Transverse colon (tissue), 4 donors: ENCODE measurements around the gene NEXMIF.

Experiments used
- CTCF ChIP-seq, 5 experiments: fragments of 200-600 bp in 3 of 5; fragments of 450-650 bp in 2 of 5; sonication (generic) in 3 of 5; IDR thresholded peaks; 1 replicate in 2 of 5; 2 replicates in 3 of 5; pipeline ENCODE4 v1.5.1; 2016 to 2017; ENCODE audit warnings: antibody characterized with exemption in 5 of 5, inconsistent platforms in 3 of 5, mild to moderate bottlenecking in 2 of 5, moderate library complexity in 1 of 5
- EP300 ChIP-seq: sonication (generic); formaldehyde crosslinking; IDR thresholded peaks from one replicate; pipeline ENCODE4 v1.6.1; 2017; ENCODE audit warnings: antibody characterized with exemption, low read depth
- POLR2A ChIP-seq: fragments of 450-650 bp; IDR thresholded peaks from one replicate; pipeline ENCODE4 v1.6.1; 2016; ENCODE audit warnings: antibody characterized with exemption, mild to moderate bottlenecking, moderate library complexity
- POLR2AphosphoS5 ChIP-seq, 3 donors: sonication (generic); formaldehyde crosslinking; IDR thresholded peaks; one replicate each; pipeline ENCODE4 v1.6.1; 2016; ENCODE audit warnings: antibody characterized with exemption in 3 of 3

DNA sequence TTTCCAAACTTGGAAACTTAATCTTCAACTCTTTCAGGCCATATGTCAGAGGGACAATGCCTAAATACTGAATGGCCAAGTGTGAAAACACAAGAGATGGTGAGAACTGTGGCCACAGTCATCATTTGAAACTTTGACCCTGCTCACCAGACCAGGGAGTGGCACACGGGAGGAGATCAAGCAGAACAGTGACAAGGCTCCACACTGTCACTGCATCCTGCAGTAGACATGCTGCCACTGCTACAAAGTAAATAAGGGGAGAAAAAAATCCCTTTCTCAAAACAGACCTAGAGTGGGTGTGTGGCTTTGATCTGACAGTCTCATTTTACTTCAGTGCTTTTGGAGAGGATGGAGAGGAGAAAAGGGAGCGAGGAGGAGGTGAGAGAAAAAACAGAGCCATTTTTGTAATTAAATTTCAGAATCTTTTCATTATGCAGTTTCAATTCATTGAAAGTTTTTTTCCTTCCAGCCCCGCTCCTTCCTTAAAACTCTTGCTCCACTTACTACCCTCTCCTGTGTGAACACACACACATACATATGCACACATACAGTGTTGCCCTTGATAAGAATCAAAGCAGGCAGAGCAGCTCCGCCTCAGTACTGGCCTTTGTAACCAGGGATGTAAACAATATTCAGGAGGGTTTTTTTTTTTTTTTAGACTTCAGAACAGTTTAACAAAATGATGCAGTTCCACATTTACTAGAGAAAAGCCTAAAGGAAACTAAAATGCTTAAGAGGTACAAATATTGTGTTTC lies 34.4 kb downstream of the NEXMIF start:
- TF ChIP-seq CTCF (IDR thresholded peaks at IDR 0.05) = no peak
- TF ChIP-seq POLR2AphosphoS5 (IDR thresholded peaks at IDR 0.05) = no peak
- TF ChIP-seq EP300 = no peak
- no peak for TF ChIP-seq POLR2A
